ENCODE data around the gene SLC25A45. TPM values are rescaled to one million over a fixed set of nuclear protein-coding genes. Genes with fewer than 3 reads are reported as not detected.

SLC25A45 gene
- total and polyA plus RNA-seq, 7 donors, result 3.7 to 18.5 (median 7.0) TPM

DNA sequence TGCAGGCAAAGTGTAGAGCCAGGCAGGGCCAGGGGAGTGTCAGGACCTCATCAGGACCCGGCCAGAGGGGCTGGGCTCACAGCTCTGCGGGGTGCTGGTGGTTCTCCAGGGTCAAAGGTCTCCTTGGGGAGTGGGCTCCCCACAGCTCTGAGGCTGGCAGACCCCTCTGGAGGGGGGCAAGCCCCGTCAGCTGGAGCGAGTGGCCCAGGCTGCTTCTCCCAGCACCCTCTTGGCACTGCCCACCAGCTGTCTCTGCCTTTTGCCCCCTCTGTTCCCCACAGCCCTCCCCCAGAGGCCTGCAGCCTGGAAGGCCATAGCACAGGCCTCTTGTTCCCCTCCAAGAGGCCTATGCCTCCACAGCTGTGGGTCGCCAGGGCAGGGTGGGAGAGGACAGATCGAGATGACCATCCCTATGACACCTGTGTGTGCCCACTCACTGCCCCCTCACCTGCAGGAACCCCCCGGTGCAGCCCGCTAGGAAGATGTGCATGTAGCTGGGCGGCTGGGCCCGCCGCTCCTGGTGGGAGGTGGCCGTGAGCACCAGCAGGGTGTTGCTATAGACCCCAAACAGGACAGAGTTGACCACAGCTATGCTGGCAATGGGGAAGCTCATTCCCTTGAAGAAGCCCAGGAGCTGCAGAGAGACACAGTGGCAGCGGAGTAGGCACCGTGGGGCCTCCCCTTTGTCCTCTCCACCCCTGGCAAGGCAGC, 3.4 kb downstream of the SLC25A45 start:
- H3K27me3 ChIP-seq (ENCODE audit: insufficient read depth in 3 of 3, low read length in 2 of 3), result no peaks in the 10 kb centered on the region
- no peak overlapping the region for H3K4me3 ChIP-seq
- no peaks in the 10 kb centered on the region for H3K36me3 ChIP-seq (ENCODE audit: insufficient read depth in 1 of 2, low read depth in 1 of 2)
- ATAC-seq, result no peak
- no peak for DNase-seq
- peaks cover 34% of the 10 kb centered on the region for H3K4me1 ChIP-seq
- no peaks in the 10 kb centered on the region for H3K9me3 ChIP-seq
- H3K27ac ChIP-seq, result no peak overlapping the region
- WGBS, 3 donors, result 90 to 94% (median 93%) methylated on average over 10 to 14 of the region's 14 CpGs
- intact Hi-C loops (cut with DNase I), result no loop called here
- TF ChIP-seq, protein P1, sequence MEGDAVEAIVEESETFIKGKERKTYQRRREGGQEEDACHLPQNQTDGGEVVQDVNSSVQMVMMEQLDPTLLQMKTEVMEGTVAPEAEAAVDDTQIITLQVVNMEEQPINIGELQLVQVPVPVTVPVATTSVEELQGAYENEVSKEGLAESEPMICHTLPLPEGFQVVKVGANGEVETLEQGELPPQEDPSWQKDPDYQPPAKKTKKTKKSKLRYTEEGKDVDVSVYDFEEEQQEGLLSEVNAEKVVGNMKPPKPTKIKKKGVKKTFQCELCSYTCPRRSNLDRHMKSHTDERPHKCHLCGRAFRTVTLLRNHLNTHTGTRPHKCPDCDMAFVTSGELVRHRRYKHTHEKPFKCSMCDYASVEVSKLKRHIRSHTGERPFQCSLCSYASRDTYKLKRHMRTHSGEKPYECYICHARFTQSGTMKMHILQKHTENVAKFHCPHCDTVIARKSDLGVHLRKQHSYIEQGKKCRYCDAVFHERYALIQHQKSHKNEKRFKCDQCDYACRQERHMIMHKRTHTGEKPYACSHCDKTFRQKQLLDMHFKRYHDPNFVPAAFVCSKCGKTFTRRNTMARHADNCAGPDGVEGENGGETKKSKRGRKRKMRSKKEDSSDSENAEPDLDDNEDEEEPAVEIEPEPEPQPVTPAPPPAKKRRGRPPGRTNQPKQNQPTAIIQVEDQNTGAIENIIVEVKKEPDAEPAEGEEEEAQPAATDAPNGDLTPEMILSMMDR (IDR thresholded peaks at IDR 0.05), result no peak

DNA sequence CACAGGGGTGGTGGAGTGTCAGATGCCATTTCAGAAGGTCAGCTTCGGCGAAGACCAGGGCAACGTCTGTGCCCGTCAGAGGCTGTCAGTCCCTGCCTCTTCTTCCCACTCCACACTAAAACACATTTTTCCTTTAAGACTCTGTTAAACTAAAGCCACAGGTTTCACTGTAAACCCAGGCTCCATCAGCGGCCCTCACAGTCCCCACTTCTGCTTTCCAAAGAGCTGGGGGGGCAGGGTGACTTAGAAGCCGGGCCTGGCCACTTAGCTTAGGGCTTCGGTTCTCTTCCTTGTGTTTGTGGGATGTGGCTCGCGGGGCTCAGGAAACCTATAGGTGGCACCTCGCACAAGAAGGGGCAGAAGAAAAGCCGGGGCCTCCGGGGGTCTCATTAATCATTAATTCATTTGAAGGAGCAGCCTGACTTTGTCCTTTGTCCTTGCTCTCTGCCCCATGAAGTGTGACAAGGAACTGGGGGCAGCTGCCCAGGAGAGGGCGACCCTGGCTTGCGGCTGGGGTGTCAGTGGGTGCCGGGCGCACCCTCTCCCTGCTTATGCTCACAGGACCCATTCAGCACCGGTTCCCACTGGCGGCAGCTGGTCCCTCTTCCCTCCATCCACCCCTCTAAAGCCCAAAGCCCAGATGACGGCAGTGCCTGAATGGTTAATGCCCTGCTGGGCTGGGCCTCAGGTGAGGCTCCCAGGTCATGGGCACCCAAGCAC, 4.1 kb downstream of the SLC25A45 start:
- no peaks in the 10 kb centered on the region for H3K9me3 ChIP-seq
- TF ChIP-seq, protein P1 (IDR thresholded peaks at IDR 0.05), result no peak
- intact Hi-C loops (cut with DNase I), result no loop called here
- ATAC-seq (no peak), DNase-seq (no peak)
- 86 to 88% (median 88%) methylated on average over 17 to 19 of the region's 19 CpGs for WGBS, 3 donors
- H3K36me3 ChIP-seq (ENCODE audit: insufficient read depth in 1 of 2, low read depth in 1 of 2), result no peaks in the 10 kb centered on the region
- no peak overlapping the region for H3K4me3 ChIP-seq
- H3K4me1 ChIP-seq, result peaks cover 32% of the 10 kb centered on the region
- no peaks in the 10 kb centered on the region for H3K27me3 ChIP-seq (ENCODE audit: insufficient read depth in 3 of 3, low read length in 2 of 3)
- H3K27ac ChIP-seq, result peak overlapping the region; percentile 26

- Histone ChIP-seq H3K27ac (peak overlapping the region; percentile 26), H3K27me3 (ENCODE audit: insufficient read depth in 3 of 3, low read length in 2 of 3) (no peaks in the 10 kb centered on the region), H3K4me1 (peaks cover 32% of the 10 kb centered on the region), H3K4me3 (no peak overlapping the region), H3K36me3 (ENCODE audit: insufficient read depth in 1 of 2, low read depth in 1 of 2) (no peaks in the 10 kb centered on the region), H3K9me3 (no peaks in the 10 kb centered on the region)
- 88 to 92% (median 90%) methylated on average over 8 of the region's 8 CpGs for WGBS, 3 donors
- TF ChIP-seq, protein P1 (IDR thresholded peaks at IDR 0.05), result no peak
- intact Hi-C loops (cut with DNase I), result no loop called here
- DNase-seq, result no peak
- no peak for ATAC-seq
Observed at GRCh38 chr11:65377777-65378176, 4.7 kb downstream of the SLC25A45 start.

DNA sequence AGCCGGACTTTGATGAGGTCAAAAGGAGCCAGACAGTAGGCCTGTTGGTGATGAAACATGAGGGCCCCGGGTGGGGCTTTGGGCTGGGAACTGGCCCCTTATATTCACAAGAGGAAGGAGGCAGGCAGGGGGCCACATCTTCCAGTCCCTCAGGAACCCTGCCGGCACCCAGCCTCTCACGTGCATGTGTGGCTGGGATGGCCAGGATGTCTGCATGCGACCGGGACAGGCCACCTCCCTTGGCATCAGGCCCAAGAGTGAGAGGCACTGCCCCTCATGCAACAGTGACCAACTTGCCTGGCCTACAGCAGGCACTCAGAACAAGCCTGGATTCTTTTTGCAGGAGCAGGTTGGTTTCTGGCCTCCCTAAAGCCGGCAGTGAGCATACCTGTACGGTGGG, 5.4 kb downstream of the SLC25A45 start:
- Histone ChIP-seq H3K4me3 (no peak overlapping the region), H3K9me3 (no peaks in the 10 kb centered on the region), H3K36me3 (ENCODE audit: insufficient read depth in 1 of 2, low read depth in 1 of 2) (no peaks in the 10 kb centered on the region), H3K27ac (no peak overlapping the region), H3K27me3 (ENCODE audit: insufficient read depth in 3 of 3, low read length in 2 of 3) (no peaks in the 10 kb centered on the region), H3K4me1 (peaks cover 37% of the 10 kb centered on the region)
- no peak for DNase-seq
- ATAC-seq, result no peak
- TF ChIP-seq, protein P1 (IDR thresholded peaks at IDR 0.05), result no peak
- 51 to 76% (median 68%) methylated on average over 8 of the region's 8 CpGs for WGBS, 3 donors
- intact Hi-C loops (cut with DNase I), result no loop called here
